NCI-H2227 (cell line): ENCODE measurements around the gene SLC4A1AP.

ENCODE experiments used
- DNase-seq: peaks from one replicate; lab custom pipeline; 2025; ENCODE audit not compliant: unreplicated experiment; lab: John Stamatoyannopoulos, UW

Gene SLC4A1AP

DNA sequence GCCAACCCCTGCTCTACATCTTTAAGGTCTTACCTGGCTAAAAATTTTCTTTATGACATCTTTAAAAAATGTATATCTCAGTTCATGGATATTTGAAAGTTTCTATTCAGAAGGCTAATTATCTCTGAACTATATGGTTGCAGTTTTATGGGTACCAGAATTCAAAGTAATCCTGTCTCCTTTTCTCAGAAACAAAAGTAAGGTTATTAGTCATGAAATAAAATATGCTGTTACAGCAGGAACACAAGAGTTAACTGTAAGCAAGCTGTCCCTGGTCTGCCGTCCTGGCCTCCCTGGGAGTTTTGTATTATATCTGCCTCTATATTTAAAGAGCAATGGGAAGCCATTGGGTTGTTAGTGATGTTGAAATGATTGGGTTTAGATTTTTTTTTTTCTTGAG, 34.0 kb downstream of the SLC4A1AP start:
- DNase-seq = no peak

DNA sequence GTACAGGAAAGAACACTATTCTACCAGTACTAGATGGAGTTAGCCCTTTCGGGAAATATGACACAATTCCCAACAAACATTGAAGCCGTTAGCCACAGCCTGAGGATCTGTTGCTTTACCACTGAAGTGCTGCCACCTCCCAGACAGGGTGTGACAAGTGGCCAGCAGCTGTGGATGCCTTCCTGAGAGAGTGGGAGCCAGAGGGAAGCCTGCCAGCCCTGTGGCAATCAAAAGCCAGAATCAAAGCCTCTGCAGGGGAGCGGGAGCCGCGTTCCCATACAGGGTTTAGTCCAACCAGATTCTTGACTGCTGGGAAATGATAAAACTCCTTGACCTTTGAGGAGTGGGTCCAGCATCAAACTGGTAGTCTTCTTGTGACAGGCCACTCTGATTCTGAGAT, 38.0 kb downstream of the SLC4A1AP start:
- DNase-seq = no peak

DNA sequence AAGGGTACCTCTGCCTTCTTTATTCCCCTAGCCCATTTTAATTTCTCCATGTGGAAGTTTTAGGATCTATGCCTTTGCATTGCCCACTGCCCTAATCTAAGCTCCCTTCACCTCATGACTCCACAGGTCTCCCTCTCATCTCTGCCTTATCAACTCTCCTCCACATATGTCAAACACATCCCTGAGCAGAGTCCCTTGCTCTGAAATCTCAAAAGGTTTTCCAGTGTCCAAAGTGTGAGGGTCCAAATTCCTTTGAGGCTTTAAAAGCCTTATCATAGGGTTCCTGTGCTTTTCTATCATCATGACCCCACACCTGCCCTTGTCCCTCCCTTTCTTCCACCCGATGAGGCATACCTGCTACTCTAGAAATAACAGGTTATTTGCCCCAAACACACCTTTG, 38.6 kb downstream of the SLC4A1AP start:
- no peak for DNase-seq

DNA sequence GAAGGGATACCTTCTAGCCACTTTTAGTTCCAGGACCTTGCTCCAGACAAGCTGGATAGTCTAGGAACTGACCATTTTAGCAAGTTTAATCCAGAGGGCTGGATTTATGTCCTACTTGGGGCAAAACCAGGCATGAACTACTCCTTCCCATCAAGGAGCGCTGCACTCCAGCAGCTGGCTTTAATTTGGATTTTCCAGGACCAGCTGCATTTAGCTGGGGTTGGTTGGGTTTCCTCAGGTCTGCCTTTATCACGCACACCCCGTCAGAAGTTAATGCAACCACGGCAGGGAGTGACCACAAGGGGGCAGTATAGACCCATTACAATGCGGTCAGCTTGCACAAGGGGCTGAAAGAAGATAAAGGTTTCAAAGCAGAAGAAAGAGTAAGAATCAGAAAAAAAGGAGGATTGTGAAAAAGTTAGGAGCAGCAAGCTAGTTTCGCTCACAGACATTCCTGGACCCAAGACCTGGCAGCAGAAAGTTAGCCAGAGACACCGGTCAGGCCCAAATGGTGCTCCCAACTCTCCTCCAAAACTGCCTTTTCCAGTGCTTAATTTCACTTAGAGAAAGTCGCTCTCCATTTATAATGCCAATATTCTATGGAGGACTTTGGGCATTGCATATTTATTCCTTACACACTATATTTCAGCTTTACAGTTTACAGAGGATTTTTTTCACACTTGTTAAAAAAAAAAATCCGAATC, 40.1 kb downstream of the SLC4A1AP start:
- DNase-seq = peak; percentile 89

DNA sequence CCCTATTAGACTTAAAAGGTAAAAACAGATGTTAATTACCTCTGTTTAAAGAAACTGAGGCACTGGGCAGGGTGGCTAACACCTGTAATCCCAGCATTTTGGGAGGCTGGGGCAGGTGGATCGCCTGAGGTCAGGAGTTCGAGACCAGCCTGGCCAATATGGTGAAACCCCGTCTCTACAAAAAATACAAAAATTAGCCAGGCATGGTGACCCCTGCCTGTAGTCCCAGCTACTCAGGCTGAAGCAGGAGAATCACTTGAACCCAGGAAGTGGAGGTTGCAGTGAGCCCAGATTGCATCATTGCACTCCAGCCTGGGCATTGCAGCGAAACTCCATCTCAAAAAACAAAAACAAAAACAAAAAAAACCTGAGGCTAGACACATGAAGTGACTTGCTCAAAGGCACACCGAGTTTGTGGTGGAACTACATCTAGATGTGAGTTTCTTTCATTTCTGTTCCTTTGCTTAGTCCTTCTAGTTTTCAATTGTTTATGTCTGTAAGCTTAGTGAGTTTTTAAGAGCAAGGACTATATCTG, 40.7 kb downstream of the SLC4A1AP start:
- no peak for DNase-seq

DNA sequence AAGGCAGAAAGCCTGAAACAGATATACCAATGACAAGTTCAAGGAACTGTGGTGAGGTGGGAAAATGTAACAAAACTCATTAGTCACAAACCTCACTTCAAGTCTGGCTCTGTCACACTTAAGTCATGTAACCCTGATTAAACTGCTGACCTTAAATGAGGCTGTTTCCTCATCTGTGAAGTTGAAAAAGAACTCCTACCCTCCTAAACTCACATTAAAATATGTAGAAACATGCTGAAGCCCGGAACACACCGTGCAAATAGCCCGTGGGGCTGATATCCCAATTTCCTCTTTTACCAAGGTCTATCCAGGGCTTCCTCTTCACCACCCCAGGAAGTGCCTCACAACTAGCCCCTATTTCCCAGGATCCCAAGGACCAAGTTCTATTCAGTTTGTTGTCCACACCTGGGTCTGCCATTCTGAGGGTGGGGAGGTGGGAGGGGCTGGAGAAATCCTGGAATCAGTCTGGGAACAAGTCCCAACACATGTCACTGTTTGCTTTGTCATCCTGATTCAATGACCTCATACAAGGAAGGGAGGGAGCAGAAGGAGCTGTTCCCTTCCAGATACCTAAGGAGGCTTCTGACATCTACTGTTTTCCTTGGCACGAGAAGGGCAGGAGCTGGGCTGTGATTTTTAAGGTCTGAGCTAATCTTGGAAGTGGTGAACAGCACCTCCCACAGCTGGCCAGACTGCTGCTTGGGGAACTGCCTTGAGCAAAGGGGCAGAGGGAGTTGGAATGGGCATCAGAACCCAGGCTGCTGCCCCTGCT, 42.3 kb downstream of the SLC4A1AP start:
- DNase-seq = no peak

DNA sequence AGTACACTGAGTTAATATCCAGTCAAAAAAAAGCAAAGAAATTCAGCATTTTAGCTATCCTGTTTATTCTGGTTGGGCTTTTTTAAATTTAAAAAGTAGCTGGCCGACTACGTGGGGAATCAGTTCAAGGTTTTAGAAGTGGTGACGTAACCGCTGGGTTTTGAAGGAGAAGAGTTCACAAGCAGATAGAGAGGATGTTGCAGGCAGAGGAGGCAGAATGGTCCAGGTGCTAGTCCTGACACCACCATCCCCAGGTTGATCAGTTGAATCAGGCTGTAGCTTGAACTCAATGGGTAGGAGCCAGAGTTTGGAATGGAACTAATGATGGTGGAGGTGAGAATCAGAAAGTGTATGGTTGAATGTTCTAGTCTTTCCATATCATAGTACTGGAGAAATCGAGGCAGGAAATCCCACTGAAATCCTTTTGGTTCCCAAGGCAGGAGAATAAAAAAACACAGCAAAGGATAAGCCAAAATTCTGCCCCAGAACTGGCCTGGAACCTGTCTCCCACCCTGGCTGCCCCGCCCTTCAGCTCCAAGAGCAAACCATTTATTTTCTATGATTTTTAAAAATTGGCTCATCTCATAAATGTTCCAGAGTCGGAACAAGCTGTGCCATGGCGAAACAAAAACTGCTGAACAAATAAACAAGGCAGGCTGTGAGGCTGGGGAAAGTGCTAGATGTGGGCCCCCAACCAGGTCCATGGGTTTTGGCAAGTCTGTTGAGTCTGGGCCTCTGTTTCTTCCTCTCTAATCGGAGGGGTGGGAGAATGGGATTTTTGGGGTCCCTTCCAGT, 44.0 kb downstream of the SLC4A1AP start:
- DNase-seq = no peak

DNA sequence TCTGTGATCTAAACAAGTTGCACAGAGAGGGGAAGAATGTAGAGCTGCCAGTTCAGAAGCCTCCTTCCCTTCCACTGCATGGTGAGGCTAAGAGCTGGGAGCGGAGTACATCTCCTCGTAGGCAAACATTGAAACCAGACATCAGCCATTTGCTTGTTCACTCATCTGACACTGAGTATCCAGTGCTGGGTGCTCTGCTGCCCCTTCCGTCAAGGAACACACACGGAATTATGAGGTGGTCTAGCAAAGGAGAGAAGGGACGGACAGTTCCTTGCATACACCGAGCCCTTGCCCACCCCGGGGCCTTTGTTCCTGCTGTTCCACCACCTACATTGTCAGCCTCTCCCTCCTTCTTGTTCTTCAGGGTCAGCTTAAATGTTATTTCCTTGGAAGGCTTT, 44.6 kb downstream of the SLC4A1AP start:
- DNase-seq = no peak

DNA sequence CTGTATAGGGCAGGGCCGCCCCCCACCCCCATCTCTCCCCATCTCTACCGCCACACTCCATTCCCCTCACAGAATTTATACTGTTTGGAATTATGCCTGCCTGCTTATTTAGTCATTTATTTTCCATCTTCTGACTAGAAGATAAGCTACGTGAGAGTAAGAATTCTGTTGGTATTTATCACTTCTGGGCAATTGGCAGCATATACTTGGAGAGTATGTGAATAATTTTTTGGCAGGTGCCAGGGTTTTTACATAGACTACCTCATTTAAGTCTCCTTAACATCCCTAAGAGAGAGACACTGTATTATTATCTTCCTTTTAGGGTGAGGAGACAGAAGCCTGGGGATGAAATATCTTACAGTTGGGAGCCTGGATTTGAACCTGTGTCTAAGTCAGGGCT, 45.0 kb downstream of the SLC4A1AP start:
- DNase-seq = no peak

DNA sequence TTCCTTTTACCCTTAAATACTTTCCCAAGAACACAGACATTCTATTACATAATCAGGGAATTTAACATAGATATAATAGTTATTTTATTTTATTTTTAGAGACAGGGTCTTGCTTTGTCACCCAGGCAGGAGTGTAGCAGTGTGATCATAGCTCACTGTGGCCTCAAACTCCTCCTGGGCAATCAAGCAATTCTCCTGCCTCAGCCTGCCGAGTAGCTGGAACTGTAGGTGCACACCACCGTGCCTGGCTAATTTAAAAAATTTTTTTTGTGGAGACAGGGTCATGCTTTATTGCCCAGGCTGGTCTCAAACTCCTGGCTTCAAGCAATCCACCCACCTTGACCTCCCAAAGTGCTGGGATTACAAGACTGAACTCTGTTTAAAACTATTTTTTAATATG, 45.6 kb downstream of the SLC4A1AP start:
- DNase-seq = no peak

DNA sequence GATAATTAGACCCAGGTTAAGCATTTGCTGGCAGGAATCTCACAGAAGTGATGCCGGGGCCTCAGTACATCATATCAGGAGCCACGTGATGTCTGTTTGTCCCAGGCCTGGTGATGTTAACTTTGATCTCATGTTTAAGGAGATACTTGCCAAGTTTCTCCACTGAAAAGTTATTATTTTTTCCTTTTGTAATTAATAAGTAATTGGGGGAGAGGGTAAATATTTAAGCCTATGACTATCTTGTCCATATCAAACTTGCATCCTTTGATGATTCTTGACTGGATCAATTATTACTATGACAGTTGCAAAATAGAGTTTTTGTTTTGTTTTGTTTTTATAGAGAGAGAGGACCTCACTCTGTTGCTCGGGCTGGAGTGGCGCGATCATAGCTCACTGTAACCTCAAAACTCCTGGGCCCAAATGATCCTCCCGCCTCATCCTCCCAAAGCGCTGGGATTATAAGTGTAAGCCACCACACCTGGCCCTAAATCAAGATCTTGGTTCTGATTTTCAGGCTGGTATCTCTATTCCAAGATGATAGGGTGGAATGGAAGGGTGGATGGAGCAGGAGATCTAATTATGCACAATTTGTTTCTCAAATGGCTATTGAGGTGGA, 46.4 kb downstream of the SLC4A1AP start:
- DNase-seq = no peak

DNA sequence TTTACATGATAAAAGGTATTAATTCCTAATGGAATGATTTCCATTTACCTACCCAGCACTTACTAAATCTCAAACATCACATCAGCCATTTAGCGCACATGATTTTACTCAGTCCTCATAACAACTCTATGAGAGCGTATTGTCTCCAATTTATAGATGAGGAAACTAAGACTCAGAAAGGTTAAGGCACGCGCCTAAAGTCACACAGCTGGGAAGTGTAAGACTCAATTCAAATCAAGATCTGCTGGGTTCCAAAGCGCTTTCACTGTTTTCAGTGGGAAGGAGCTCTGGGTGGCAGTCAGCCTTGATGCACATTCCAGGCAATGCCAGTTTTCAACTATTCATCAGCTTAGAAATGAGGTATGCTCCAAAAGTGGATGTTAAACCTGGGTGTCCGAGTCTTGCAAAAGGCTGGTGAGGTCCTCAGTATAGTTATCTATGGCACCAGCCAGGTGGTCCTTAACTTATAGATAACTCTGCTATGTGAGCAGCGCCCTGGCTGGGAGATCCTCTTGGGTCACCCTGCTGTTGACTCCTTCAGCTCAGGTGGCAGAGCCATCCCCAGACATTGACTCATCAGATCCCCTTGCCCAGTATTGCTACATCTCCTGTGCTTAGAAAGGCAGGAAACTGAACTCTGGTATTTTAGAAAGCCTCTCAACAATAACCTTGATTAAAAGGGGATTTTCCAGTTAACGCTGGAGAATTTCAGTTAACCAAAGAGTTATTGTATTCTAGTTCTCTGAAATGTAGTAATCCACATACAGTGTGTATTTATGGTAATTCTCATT, 47.1 kb downstream of the SLC4A1AP start:
- DNase-seq = no peak

DNA sequence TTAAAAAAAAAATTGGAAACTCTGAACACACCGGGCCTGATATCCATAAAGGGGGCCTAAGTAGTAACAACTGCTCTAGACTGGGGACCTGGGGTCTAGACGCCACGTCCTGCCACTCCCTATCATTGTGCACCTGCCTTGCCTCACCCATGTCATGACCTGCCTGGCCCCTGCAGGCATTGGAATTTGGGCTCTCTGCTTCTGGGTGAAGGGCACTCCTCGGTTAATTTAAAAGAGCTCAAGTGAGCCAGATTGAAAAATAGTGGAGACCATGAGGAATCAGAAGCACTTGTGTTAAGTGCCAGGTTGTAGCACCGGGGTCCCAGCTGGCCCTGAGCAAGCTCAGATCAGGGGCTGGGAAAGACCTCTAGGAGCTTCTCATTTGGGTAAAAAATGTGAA, 48.1 kb downstream of the SLC4A1AP start:
- DNase-seq = no peak

DNA sequence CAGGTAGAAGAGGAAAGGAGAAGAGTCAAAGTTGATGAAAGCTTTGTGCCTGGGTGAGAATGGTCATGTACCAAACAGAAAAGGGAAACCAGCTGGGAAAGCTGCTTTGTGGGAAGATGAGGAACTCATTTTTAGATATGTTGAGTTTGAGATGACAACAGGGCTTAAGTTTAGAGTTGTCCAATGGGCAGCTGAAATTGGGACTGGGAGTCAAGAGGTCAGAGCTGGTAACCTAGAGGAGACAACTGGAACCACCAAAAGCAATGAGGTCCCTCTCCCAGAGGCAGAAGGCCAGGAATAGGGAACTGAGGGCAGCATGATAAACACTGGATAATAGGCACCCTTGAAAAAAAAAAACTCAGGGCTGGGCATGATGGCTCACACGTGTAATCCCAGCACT, 48.8 kb downstream of the SLC4A1AP start:
- DNase-seq = no peak

DNA sequence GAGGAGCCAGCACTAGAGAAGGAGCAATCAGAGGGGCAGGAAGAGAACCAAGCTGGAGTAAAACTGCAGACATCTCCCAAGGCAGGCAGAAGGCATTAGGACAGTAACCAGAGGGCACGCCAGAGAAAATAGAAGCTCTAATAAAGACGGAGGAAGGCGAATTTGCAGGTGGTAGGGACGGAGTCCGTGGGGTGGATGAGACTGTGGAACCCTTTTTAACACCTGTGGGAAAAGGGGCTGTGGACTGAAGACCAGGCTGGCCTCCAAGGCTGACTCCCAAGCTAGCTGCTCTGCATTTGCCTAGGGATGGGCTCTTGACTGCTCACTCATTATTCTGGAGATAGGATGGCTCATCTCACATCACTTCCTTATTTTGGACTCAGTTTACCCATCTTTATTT, 49.5 kb downstream of the SLC4A1AP start:
- DNase-seq = no peak

DNA sequence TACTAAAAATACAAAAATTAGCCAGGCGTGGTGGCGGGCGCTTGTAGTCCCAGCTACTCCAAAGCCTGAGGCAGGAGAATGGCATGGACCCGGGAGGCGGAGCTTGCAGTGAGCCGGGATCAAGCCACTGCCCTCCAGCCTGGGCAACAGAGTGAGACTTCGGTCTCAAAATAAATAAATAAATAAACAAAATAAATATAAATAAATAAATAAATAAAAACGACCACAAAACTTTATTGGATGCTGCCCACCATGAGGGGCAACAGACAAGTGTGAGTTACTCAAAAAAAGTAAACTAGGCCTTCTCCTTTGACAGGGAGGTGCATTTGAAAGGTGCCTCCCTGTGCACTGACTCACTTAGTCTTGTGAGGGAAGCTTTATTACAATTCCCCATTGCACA, 50.4 kb downstream of the SLC4A1AP start:
- DNase-seq = no peak

DNA sequence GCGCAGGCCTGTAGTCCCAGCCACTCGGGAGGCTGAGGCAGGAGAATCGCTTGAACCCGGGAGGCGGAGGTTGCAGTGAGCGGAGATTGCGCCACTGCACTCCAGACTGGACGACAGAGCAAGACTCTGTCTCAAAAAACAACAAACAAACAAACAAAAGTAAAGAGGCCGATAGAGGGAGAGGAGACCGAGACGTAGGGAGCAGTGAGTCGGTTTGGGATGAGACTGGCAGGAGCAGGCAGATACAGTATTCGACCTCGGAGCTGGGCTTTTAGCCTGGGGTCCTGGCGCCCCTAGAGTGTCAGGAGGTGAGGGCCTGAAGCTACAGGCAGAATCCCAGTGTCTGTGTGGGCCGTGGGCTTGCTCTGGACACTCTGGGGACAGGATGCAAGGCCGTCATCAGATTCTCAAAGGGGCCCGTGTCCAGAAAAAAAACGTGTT, 51.2 kb downstream of the SLC4A1AP start:
- no peak for DNase-seq

DNA sequence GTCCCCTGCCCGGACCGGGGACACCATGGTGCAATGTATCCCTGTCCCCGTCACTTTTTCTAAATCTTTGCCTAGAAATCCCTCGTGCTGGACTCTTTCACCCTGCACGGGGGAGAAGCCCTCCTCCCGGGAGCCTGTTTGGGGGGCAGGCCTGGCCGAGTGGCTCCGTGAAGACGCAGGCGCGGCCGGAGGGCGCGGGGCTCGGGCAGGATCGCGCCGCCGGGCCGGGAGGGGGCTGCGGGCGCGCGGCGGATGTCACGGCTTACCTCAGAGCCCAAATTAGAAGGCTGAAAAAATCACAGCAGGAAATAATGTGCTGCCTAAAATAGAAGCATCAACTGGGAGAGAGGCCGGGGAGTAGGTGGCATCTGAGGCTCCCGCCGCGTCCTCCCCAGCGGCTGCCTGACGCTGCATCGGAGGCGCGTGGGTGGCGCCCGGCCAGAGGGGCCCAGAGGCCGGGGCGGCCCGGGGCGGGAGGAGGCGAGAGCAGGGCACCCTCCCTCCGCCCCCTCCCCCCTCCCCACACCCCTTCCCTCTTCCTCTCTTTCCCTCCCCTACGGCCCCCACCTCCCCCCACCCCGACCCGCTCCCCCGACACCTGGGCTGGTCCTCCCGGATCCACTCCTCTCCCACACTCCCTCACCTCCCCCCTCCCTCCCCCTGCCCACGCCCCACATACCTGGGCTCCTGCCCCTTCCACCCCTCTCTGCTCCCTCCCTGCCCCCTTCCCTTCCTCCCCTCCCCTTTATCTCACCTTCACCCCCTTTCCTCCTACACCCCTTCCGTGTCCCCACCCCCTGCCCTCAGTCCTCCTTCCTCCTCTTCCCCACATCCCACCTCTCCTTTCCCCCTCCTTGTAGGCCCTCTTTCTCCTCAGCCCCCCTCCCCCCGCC, 51.9 kb downstream of the SLC4A1AP start:
- peak; percentile 42 for DNase-seq

DNA sequence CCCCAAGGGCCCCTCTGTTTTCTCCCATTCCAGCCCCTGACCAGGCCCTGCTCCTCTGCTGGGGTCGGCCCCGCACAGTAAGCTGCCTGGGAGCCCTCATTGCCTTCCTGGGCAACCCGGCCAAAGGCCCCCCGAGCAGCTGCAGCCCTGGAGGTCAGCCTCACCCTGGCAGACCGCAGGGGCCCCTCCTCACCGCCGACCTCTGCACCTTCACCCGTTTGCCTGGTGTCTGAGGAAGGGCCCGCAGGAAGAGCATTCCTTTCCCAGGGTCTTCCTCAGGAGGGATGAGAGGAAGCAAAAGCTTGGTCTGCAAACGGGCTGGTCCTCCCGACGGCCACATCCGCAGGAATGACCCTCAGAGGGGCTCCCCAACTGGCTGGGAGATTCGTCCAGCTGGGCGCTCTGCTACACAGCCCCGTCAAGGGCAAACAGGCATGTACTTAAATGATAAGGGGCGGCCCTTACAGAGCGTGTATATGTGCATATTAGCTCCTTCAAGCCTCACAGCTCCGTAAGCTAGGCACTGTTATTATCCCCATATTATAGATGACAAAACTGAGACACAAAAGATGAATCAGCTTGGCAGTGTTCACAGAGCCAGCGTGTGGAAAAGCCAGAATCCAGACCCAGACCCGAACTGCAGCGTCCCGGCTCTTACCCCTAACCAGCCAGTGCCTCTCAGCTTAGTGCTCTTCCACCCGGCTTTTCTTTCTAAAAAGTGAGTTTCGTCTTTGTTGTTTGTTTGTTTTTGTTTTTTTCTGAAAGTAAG, 52.8 kb downstream of the SLC4A1AP start:
- no peak for DNase-seq
